ENCODE data around the gene TDRKH.
"Not testable (repeated sequence)": the region's sequence is repeated elsewhere in the genome, so short reads cannot be mapped to it uniquely, and the experiment has no call there.

The TDRKH gene

DNA sequence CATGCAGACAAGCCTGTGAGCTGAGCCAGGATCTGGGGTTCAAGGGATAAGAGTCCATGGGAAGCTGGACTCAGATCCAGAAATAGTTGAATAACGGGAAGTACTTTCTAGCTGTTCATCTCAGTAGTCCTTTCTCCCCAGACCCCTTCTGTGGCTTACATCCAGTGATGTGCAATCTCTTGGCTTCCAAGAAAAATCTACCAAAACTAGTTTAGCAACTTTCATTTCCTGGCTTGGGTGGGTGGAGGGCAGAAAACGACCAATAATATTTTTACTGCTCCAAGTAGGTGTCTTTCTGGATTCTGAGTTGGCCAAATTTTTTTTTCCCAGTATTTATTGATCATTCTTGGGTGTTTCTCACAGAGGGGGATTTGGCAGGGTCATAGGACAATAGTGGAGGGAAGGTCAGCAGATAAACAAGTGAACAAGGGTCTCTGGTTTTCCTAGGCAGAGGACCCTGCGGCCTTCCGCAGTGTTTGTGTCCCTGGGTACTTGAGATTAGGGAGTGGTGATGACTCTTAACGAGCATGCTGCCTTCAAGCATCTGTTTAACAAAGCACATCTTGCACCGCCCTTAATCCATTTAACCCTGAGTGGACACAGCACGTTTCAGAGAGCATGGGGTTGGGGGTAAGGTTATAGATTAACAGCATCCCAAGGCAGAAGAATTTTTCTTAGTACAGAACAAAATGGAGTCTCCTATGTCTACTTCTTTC is 21.8 kb downstream of the TDRKH start:
- not testable (repeated sequence) for H3K4me3 ChIP-seq (ENCODE audit: low read depth, low read length)

DNA sequence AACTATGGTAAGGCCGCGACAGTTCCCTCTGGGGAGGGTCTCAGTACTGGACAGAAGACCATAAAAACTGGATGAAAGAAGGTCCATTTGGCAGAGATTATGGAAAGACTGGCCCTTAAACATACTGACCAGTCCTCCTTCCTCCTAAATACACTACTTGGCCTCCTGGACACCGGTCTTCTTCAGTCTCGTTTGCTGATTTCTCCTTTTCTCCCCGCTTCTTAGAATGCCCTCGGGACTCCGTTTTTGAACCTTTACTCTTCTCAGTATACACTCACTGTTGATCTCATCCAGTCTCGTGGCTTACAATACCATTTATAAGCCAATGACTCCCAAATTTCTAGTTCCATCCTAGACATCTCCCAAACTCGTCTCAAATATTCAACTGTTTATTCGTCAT is 26.3 kb downstream of the TDRKH start:
- H3K4me3 ChIP-seq (ENCODE audit: low read depth, low read length), result peak overlapping the region; percentile 88

GRCh38 chr1:151762941-151763921 is 27.1 kb downstream of the TDRKH start, which contains the start of gene MRPL9:
Gene MRPL9 (minus strand): TSS chr1:151763496. CDS start chr1:151763479, 17 bp downstream.
- peak within 1 kb of the TSS; percentile 88 for H3K4me3 ChIP-seq (ENCODE audit: low read depth, low read length)

GRCh38 chr1:151760597-151761385 is 29.5 kb downstream of the TDRKH start:
- no peak overlapping the region for H3K4me3 ChIP-seq (ENCODE audit: low read depth, low read length)

- no peak overlapping the region for H3K4me3 ChIP-seq (ENCODE audit: low read depth, low read length)
Observed at GRCh38 chr1:151759241-151759640, 31.1 kb downstream of the TDRKH start.

DNA sequence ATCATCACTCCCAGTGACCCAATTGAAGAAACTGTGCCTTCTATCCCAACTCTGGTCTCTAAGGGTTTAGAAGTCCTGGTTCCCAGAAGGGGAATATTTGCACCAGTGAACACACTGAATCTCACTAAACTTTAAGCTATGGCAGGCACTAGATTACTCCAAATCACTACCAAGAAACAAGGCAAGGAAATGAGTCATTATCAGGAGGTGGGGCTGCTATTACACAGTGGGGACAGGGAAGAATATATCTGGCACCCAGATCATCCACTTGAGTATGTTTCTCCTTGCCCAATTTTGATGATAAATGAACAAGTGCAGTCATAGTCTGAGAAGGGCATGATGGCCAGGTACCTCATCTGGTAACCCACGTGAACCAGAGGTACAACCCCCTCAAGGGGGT is 34.0 kb downstream of the TDRKH start:
- H3K4me3 ChIP-seq (ENCODE audit: low read depth, low read length), result no peak overlapping the region

DNA sequence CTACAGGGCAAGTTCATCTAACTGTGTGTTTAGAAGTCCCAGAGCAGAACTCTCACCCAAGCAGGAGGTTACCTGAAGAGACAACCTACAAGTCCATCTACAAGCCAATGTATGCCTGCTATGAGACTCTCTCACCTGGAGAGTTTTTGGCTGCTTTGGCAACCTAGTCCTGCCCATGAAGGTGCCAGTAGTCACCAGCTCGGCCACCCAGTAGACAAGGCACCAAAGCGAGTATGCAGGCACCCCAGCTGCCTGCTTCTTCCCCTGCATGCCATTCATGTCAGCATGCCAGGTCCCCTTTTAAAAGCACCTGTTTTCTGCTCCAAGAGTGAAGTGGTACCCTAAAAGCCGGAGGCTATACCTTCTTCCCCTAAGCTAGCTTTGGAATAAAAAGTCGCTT is 48.8 kb downstream of the TDRKH start:
- no peak overlapping the region for H3K4me3 ChIP-seq (ENCODE audit: low read depth, low read length)

GRCh38 chr1:151739590-151740355 is 50.5 kb downstream of the TDRKH start:
- H3K4me3 ChIP-seq (ENCODE audit: low read depth, low read length), result no peak overlapping the region

DNA sequence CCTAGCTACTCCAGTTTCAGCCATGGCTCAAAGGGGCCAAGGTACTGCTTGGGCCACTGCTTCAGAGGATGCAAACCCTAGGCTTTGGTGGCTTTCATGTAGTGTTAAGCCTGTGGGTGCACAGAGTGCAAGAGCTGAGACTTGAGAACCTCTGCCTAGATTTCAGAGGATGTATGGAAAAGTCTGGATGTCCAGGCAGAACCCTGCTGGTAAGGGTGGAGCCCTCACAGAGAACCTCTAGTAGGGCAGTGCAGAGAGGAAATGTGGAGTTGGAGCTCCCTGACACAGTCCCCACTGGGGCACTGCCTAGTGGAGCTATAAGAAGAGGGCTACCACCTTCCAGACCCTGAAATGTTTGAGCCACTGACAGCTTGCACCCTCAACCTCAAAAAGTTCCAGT is 52.8 kb downstream of the TDRKH start:
- no peak overlapping the region for H3K4me3 ChIP-seq (ENCODE audit: low read depth, low read length)

- no peak overlapping the region for H3K4me3 ChIP-seq (ENCODE audit: low read depth, low read length)
Observed at GRCh38 chr1:151737026-151737425, 53.3 kb downstream of the TDRKH start.

DNA sequence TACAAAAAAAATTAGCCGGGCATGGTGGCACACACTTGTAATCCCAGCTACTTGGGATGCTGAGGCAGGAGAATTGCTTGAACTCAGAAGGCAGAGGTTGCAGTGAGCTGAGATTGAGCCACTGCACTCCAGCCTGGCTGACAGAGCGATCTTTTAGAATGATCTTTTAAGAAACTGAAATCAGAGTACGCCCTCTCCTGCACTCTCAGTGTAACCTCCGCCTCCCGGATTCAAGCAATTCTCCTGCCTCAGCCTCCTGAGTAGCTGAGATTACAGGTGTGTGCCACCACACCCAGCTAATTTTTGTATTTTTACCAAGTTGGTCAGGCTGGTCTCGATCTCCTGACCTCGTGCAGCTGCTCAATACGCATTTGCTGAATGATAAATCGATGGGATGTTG is 56.3 kb downstream of the TDRKH start:
- H3K4me3 ChIP-seq (ENCODE audit: low read depth, low read length), result not testable (repeated sequence)

- H3K4me3 ChIP-seq (ENCODE audit: low read depth, low read length), result no peak overlapping the region
Observed at GRCh38 chr1:151733126-151733525, 57.2 kb downstream of the TDRKH start.

DNA sequence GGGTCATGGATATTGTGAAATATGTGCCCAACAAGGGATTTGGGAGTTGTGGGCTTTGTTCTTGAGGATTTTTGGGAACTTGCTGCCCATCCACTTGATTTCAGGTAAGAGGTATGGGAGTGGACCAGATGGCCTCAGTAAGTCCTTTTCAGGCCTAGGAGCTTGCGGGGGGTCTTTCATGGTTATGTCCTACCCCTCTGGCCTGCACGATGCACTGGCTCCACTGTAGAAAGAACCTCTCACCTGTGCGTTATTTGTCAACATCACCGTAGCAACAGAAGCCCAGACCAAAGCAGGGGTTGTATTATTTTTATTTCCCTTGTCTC is 60.4 kb downstream of the TDRKH start:
- H3K4me3 ChIP-seq (ENCODE audit: low read depth, low read length), result no peak overlapping the region

DNA sequence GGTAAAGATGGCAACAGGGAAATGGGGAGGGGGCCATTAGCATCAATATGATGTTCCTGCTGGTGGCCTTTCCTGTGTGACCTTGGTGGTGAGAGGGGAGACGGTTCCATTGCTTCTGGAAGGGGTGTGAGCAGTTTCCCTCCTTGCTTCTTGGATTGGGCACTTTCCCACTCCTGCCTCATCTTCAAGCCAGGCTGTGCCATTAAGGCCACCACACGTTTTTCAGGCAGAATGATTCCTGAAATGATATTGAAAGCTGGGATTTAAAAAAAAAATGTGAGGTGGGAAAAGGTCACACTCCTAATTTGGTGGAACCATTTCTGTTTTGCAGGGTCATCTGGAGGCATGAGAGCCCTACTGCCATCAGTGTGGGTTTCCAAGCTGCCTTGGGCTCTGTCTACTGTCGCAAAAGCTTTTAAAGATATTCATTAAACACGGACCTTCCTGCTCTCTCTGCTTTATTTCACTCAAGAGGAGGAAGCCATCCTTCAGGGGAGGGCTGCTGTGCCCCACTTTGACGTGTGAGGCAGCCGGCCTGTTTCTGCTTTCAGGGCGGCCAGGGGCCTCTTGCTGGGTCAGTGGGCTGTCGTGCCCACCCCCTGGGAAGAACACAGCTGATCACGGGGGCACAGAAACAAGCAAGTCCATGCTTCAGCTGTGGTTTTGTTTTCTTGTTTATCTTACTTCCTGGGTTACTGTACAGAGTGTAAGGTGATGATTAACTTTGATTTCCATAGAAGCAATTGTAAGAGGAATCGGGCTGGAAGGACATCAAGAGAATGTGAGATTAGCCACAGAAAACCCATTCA is 60.9 kb downstream of the TDRKH start:
- H3K4me3 ChIP-seq (ENCODE audit: low read depth, low read length), result no peak overlapping the region

DNA sequence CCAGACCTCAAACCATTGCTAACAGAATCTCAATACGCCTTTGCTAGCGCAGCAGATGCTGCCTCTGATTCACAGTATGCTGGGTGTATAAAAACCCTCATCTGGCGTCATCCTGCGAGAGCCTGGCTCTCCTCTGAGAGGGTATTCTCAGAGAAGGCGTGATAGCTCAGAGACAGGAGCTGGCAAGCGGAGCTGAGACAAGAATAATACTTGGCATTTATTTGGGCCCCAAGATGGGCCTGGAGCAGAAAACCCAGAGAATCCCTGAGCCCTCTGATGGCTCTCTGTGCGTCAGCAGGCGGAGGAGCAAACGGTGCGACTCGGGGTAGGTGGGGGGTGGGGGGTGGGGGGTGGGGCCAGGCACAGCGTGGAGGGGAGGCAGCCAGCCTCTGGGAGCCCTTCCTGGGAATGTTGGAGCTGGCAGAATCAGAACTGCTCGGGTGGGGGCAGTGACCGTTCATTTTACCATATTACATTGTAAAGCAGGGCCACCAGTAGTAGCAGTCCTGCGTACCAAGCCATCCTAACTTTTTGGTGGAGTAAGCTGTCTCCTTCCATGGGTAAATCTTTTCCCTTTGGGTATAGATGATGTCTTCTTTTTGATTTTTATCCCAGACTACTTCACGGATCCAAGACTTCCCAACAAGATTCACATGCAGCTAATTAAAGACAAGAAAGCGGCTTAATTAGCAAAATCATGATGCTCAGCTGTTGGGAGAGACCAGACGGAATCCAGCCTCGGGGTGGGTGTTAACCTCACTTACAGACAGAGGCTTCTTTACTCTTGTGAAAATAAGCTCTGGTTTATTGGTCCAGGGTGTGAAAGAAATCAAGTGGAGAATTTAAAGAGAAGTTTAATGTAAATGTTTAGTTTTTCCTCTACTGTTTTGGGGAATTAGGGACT is 61.9 kb downstream of the TDRKH start:
- H3K4me3 ChIP-seq (ENCODE audit: low read depth, low read length), result no peak overlapping the region

- H3K4me3 ChIP-seq (ENCODE audit: low read depth, low read length), result no peak overlapping the region
Observed at GRCh38 chr1:151723726-151724370, 66.5 kb downstream of the TDRKH start.
